Measurements from ENCODE around the gene NPC1. TPM values are rescaled to one million over a fixed set of nuclear protein-coding genes. Genes with fewer than 3 reads are reported as not detected.

Gene NPC1
- total and polyA plus RNA-seq, 2 of the 8 experiments (the other 6 are each of a cell fraction or from before 2014, with no cell fraction given): 34.1 to 39.5 TPM

DNA sequence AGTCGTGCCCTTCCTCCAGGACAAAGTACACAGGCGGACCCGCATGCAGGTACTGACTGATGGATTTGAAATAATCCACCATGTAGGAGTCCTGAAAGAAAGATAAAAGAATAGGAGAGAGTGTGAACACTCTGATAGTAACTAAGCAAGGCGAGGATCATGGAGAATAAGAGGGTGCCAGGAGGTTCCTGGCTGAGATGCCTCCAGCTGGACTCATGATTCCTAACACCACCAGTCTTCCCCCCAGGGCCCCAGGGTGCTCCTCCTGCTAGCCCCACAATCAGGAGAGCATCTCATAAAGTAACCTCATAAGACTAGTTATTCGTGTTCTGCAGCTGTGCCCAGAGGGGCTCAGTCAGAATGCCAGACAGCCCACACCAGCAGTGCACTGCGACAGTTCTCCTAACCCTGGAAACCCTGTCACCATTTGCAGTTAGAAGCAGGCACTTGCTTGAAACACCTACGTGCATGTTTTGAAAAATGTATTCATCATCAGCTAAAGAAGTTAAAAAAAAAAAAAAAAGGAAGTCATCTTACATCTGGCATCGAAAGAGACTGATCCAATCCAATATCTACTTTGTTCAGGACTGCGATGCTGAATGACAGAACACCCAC is 46.3 kb downstream of the NPC1 start (continued):
- TF ChIP-seq, protein P1, sequence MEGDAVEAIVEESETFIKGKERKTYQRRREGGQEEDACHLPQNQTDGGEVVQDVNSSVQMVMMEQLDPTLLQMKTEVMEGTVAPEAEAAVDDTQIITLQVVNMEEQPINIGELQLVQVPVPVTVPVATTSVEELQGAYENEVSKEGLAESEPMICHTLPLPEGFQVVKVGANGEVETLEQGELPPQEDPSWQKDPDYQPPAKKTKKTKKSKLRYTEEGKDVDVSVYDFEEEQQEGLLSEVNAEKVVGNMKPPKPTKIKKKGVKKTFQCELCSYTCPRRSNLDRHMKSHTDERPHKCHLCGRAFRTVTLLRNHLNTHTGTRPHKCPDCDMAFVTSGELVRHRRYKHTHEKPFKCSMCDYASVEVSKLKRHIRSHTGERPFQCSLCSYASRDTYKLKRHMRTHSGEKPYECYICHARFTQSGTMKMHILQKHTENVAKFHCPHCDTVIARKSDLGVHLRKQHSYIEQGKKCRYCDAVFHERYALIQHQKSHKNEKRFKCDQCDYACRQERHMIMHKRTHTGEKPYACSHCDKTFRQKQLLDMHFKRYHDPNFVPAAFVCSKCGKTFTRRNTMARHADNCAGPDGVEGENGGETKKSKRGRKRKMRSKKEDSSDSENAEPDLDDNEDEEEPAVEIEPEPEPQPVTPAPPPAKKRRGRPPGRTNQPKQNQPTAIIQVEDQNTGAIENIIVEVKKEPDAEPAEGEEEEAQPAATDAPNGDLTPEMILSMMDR (IDR thresholded peaks at IDR 0.05; ENCODE audit: control extremely low read depth in 1 of 3, insufficient read depth in 1 of 3, low read depth in 1 of 3, low read length in 3 of 3): no peak
- TF ChIP-seq, protein P2, sequence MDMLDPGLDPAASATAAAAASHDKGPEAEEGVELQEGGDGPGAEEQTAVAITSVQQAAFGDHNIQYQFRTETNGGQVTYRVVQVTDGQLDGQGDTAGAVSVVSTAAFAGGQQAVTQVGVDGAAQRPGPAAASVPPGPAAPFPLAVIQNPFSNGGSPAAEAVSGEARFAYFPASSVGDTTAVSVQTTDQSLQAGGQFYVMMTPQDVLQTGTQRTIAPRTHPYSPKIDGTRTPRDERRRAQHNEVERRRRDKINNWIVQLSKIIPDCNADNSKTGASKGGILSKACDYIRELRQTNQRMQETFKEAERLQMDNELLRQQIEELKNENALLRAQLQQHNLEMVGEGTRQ (IDR thresholded peaks at IDR 0.05; ENCODE audit: low read length): no peak

Measured in H1 (cell line).